ENCODE results near the gene UBQLN4.
A peak's percentile ranks its signal among the peaks of the same experiment; 100 is the strongest.

Gene UBQLN4

GRCh38 chr1:156096640-156097391 is 43.2 kb upstream of the UBQLN4 start (continued):
- TF ChIP-seq ZNF280D (tag by site-specific recombination; IDR thresholded peaks at IDR 0.05) (no peak), ZFP37 (tag by site-specific recombination; IDR thresholded peaks at IDR 0.05) (0 out of 2 replicates have a peak, but pooled peaks have one; percentile 35), ZNF37A (tag by site-specific recombination; IDR thresholded peaks at IDR 0.05) (no peak), ZFP69B (tag by site-specific recombination; IDR thresholded peaks at IDR 0.05) (no peak), ZNF16 (tag by site-specific recombination; IDR thresholded peaks at IDR 0.05; ENCODE audit: low read depth) (no peak), ZNF2 (tag by site-specific recombination; IDR thresholded peaks at IDR 0.05) (peak; percentile 39; the same call in 1 of the 2 replicates), ZBTB1 (tag by site-specific recombination; IDR thresholded peaks at IDR 0.05) (no peak), ZNF654 (tag by site-specific recombination; IDR thresholded peaks at IDR 0.05; ENCODE audit: low read depth) (peak; percentile 72; the same call in 1 of the 2 replicates), ZNF76 (tag by site-specific recombination; IDR thresholded peaks at IDR 0.05; ENCODE audit: borderline replicate concordance, low read depth) (no peak), ZNF148 (tag by site-specific recombination; IDR thresholded peaks at IDR 0.05; ENCODE audit: borderline replicate concordance) (no peak), SETDB1 (IDR thresholded peaks at IDR 0.05; ENCODE audit: insufficient read length, low read length) (no peak), SP2 (tag by site-specific recombination; IDR thresholded peaks at IDR 0.05) (no peak), ZIC2 (tag by site-specific recombination; IDR thresholded peaks at IDR 0.05) (peak; percentile 36), IKZF3 (tag by site-specific recombination; IDR thresholded peaks at IDR 0.05) (peak; percentile 59; the same call in 1 of the 2 replicates), HOXA7 (CRISPR knock-in tag; IDR thresholded peaks at IDR 0.05; ENCODE audit: borderline replicate concordance) (no peak)
- TF ChIP-seq, protein P1, sequence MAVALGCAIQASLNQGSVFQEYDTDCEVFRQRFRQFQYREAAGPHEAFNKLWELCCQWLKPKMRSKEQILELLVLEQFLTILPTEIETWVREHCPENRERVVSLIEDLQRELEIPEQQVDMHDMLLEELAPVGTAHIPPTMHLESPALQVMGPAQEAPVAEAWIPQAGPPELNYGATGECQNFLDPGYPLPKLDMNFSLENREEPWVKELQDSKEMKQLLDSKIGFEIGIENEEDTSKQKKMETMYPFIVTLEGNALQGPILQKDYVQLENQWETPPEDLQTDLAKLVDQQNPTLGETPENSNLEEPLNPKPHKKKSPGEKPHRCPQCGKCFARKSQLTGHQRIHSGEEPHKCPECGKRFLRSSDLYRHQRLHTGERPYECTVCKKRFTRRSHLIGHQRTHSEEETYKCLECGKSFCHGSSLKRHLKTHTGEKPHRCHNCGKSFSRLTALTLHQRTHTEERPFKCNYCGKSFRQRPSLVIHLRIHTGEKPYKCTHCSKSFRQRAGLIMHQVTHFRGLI (tag by site-specific recombination; IDR thresholded peaks at IDR 0.05): no peak
- TF ChIP-seq, protein P2, sequence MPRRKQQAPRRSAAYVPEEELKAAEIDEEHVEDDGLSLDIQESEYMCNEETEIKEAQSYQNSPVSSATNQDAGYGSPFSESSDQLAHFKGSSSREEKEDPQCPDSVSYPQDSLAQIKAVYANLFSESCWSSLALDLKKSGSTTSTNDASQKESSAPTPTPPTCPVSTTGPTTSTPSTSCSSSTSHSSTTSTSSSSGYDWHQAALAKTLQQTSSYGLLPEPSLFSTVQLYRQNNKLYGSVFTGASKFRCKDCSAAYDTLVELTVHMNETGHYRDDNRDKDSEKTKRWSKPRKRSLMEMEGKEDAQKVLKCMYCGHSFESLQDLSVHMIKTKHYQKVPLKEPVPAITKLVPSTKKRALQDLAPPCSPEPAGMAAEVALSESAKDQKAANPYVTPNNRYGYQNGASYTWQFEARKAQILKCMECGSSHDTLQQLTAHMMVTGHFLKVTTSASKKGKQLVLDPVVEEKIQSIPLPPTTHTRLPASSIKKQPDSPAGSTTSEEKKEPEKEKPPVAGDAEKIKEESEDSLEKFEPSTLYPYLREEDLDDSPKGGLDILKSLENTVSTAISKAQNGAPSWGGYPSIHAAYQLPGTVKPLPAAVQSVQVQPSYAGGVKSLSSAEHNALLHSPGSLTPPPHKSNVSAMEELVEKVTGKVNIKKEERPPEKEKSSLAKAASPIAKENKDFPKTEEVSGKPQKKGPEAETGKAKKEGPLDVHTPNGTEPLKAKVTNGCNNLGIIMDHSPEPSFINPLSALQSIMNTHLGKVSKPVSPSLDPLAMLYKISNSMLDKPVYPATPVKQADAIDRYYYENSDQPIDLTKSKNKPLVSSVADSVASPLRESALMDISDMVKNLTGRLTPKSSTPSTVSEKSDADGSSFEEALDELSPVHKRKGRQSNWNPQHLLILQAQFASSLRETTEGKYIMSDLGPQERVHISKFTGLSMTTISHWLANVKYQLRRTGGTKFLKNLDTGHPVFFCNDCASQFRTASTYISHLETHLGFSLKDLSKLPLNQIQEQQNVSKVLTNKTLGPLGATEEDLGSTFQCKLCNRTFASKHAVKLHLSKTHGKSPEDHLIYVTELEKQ (tag by site-specific recombination; IDR thresholded peaks at IDR 0.05; ENCODE audit: borderline replicate concordance): no peak
- TF ChIP-seq, protein P3, sequence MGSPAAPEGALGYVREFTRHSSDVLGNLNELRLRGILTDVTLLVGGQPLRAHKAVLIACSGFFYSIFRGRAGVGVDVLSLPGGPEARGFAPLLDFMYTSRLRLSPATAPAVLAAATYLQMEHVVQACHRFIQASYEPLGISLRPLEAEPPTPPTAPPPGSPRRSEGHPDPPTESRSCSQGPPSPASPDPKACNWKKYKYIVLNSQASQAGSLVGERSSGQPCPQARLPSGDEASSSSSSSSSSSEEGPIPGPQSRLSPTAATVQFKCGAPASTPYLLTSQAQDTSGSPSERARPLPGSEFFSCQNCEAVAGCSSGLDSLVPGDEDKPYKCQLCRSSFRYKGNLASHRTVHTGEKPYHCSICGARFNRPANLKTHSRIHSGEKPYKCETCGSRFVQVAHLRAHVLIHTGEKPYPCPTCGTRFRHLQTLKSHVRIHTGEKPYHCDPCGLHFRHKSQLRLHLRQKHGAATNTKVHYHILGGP (tag by site-specific recombination; IDR thresholded peaks at IDR 0.05): no peak
- TF ChIP-seq, protein P4, sequence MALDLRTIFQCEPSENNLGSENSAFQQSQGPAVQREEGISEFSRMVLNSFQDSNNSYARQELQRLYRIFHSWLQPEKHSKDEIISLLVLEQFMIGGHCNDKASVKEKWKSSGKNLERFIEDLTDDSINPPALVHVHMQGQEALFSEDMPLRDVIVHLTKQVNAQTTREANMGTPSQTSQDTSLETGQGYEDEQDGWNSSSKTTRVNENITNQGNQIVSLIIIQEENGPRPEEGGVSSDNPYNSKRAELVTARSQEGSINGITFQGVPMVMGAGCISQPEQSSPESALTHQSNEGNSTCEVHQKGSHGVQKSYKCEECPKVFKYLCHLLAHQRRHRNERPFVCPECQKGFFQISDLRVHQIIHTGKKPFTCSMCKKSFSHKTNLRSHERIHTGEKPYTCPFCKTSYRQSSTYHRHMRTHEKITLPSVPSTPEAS (tag by site-specific recombination; IDR thresholded peaks at IDR 0.05): no peak
- TF ChIP-seq, protein P5, sequence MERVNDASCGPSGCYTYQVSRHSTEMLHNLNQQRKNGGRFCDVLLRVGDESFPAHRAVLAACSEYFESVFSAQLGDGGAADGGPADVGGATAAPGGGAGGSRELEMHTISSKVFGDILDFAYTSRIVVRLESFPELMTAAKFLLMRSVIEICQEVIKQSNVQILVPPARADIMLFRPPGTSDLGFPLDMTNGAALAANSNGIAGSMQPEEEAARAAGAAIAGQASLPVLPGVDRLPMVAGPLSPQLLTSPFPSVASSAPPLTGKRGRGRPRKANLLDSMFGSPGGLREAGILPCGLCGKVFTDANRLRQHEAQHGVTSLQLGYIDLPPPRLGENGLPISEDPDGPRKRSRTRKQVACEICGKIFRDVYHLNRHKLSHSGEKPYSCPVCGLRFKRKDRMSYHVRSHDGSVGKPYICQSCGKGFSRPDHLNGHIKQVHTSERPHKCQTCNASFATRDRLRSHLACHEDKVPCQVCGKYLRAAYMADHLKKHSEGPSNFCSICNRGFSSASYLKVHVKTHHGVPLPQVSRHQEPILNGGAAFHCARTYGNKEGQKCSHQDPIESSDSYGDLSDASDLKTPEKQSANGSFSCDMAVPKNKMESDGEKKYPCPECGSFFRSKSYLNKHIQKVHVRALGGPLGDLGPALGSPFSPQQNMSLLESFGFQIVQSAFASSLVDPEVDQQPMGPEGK (tag by site-specific recombination; IDR thresholded peaks at IDR 0.05): peak; percentile 48; the same call in 1 of the 2 replicates
- TF ChIP-seq, protein P6, sequence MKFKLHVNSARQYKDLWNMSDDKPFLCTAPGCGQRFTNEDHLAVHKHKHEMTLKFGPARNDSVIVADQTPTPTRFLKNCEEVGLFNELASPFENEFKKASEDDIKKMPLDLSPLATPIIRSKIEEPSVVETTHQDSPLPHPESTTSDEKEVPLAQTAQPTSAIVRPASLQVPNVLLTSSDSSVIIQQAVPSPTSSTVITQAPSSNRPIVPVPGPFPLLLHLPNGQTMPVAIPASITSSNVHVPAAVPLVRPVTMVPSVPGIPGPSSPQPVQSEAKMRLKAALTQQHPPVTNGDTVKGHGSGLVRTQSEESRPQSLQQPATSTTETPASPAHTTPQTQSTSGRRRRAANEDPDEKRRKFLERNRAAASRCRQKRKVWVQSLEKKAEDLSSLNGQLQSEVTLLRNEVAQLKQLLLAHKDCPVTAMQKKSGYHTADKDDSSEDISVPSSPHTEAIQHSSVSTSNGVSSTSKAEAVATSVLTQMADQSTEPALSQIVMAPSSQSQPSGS (tag by site-specific recombination; IDR thresholded peaks at IDR 0.05; ENCODE audit: low read depth): no peak
